Uterus (tissue), 2 donors: ENCODE measurements around the gene NEU4.

ENCODE experiments used
- POLR2A ChIP-seq, 2 donors: fragments of 450-650 bp; IDR thresholded peaks; one replicate each; pipeline ENCODE4 v1.6.1; 2016; ENCODE audit warnings: antibody characterized with exemption in 2 of 2, mild to moderate bottlenecking in 1 of 2, moderate library complexity in 1 of 2
- TF ChIP-seq, protein P1 (sequence below), 4 experiments: fragments of 200-600 bp in 2 of 4; fragments of 450-650 bp in 2 of 4; sonication (generic) in 2 of 4; IDR thresholded peaks; one replicate each; pipeline ENCODE4 v1.5.1; 2016 to 2019; ENCODE audit warnings: antibody characterized with exemption in 4 of 4, mild to moderate bottlenecking in 2 of 4, moderate library complexity in 1 of 4

GRCh38 chr2:241793385-241793784, 15.6 kb upstream of the NEU4 start:
- TF ChIP-seq POLR2A (IDR thresholded peaks at IDR 0.05) = no peak
- TF ChIP-seq, protein P1, sequence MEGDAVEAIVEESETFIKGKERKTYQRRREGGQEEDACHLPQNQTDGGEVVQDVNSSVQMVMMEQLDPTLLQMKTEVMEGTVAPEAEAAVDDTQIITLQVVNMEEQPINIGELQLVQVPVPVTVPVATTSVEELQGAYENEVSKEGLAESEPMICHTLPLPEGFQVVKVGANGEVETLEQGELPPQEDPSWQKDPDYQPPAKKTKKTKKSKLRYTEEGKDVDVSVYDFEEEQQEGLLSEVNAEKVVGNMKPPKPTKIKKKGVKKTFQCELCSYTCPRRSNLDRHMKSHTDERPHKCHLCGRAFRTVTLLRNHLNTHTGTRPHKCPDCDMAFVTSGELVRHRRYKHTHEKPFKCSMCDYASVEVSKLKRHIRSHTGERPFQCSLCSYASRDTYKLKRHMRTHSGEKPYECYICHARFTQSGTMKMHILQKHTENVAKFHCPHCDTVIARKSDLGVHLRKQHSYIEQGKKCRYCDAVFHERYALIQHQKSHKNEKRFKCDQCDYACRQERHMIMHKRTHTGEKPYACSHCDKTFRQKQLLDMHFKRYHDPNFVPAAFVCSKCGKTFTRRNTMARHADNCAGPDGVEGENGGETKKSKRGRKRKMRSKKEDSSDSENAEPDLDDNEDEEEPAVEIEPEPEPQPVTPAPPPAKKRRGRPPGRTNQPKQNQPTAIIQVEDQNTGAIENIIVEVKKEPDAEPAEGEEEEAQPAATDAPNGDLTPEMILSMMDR (IDR thresholded peaks at IDR 0.05) = no peak
